ENCODE data around the gene GTPBP2. TPM values are rescaled to one million over a fixed set of nuclear protein-coding genes. Genes with fewer than 3 reads are reported as not detected.

GTPBP2 gene
- total and polyA plus RNA-seq, 2 of the 13 experiments (the other 11 are each of a cell fraction or from before 2014, with no cell fraction given), result 26.9 to 88.2 TPM

DNA sequence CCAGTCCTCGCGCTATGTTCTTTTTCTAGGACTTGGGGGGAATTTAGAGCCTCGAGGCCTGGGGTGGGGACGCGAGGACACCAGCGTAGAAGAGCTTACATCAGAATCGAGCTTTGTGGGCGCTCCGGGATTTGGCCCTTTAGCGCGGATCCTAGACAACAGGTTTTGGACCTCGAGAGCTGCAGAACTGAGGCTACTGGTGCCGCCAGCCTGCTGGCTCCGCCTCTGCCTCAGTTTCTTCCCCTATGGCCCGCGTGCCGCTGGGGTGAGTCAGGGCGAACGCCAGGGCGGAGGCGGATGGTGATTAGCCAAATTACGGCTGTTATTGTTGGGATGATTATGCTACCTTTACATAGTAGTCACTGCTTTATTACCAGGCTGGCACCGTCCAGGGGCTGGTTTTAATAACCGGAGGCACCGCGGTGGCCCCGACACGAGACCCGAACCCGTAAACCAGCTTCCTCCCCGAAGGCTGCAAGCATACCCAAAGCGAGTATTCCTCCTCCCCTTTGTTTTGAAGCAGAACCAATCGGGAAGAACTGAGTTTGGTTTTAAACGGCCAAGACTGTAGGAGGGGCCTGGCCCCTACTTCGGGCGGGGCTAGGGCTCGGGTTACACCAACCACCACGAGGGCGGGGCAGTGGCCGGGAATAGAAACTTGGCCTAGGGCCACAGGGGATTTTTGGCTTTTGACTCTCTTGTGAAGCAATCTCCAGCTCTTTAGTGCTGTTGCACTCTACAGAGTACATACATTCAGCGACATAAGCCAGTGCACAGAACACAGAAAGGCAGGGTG lies 639 bp upstream of the GTPBP2 start (continued):
- TF ChIP-seq PRDM15 (CRISPR knock-in tag; IDR thresholded peaks at IDR 0.05) (0 out of 2 replicates have a peak, but pooled peaks have one; percentile 46), MAF1 (CRISPR knock-in tag; IDR thresholded peaks at IDR 0.05; ENCODE audit: borderline replicate concordance) (no peak), ATRX (CRISPR knock-in tag; IDR thresholded peaks at IDR 0.05; ENCODE audit: borderline replicate concordance) (no peak), NFKB2 (CRISPR knock-in tag; IDR thresholded peaks at IDR 0.05; ENCODE audit: borderline replicate concordance) (peak; percentile 65; the same call in 1 of the 2 replicates), NR2F1 (CRISPR knock-in tag; IDR thresholded peaks at IDR 0.05) (no peak), ZNF761 (CRISPR knock-in tag; conservative IDR thresholded peaks at IDR 0.05) (peak; percentile 18; the same call in 1 of the 2 replicates), ELF4 (CRISPR knock-in tag; IDR thresholded peaks at IDR 0.05; ENCODE audit: borderline replicate concordance) (peak; percentile 51; the same call in 1 of the 2 replicates), CCAR2 (optimal IDR thresholded peaks at IDR 0.05; ENCODE audit: low read depth, low read length) (no peak), ZNF326 (CRISPR knock-in tag; IDR thresholded peaks at IDR 0.05; ENCODE audit: borderline replicate concordance) (no peak), SIN3A (IDR thresholded peaks at IDR 0.05; ENCODE audit: borderline replicate concordance, low read depth, low read length) (peak; percentile 67; the same call in 1 of the 2 replicates)
- TF ChIP-seq, protein P1, sequence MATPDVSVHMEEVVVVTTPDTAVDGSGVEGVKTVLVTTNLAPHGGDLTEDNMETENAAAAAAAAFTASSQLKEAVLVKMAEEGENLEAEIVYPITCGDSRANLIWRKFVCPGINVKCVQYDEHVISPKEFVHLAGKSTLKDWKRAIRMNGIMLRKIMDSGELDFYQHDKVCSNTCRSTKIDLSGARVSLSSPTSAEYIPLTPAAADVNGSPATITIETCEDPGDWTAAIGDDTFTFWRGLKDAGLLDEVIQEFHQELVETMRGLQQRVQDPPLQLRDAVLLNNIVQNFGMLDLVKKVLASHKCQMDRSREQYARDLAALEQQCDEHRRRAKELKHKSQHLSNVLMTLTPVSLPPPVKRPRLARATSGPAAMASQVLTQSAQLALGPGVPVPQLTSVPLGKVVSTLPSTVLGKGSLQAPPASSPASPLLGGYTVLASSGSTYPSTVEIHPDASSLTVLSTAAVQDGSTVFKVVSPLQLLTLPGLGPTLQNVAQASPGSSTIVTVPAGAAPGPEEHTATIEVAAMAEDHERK (CRISPR knock-in tag; IDR thresholded peaks at IDR 0.05; ENCODE audit: low read depth), result no peak; the same call in 1 of the 2 replicates
- TF ChIP-seq, protein P2, sequence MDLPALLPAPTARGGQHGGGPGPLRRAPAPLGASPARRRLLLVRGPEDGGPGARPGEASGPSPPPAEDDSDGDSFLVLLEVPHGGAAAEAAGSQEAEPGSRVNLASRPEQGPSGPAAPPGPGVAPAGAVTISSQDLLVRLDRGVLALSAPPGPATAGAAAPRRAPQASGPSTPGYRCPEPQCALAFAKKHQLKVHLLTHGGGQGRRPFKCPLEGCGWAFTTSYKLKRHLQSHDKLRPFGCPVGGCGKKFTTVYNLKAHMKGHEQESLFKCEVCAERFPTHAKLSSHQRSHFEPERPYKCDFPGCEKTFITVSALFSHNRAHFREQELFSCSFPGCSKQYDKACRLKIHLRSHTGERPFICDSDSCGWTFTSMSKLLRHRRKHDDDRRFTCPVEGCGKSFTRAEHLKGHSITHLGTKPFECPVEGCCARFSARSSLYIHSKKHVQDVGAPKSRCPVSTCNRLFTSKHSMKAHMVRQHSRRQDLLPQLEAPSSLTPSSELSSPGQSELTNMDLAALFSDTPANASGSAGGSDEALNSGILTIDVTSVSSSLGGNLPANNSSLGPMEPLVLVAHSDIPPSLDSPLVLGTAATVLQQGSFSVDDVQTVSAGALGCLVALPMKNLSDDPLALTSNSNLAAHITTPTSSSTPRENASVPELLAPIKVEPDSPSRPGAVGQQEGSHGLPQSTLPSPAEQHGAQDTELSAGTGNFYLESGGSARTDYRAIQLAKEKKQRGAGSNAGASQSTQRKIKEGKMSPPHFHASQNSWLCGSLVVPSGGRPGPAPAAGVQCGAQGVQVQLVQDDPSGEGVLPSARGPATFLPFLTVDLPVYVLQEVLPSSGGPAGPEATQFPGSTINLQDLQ (CRISPR knock-in tag; IDR thresholded peaks at IDR 0.05), result no peak
- TF ChIP-seq, protein P3, sequence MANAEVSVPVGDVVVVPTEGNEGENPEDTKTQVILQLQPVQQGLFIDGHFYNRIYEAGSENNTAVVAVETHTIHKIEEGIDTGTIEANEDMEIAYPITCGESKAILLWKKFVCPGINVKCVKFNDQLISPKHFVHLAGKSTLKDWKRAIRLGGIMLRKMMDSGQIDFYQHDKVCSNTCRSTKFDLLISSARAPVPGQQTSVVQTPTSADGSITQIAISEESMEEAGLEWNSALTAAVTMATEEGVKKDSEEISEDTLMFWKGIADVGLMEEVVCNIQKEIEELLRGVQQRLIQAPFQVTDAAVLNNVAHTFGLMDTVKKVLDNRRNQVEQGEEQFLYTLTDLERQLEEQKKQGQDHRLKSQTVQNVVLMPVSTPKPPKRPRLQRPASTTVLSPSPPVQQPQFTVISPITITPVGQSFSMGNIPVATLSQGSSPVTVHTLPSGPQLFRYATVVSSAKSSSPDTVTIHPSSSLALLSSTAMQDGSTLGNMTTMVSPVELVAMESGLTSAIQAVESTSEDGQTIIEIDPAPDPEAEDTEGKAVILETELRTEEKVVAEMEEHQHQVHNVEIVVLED (CRISPR knock-in tag; IDR thresholded peaks at IDR 0.05; ENCODE audit: borderline replicate concordance), result peak; percentile 83
- TF ChIP-seq, protein P4, sequence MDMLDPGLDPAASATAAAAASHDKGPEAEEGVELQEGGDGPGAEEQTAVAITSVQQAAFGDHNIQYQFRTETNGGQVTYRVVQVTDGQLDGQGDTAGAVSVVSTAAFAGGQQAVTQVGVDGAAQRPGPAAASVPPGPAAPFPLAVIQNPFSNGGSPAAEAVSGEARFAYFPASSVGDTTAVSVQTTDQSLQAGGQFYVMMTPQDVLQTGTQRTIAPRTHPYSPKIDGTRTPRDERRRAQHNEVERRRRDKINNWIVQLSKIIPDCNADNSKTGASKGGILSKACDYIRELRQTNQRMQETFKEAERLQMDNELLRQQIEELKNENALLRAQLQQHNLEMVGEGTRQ (IDR thresholded peaks at IDR 0.05; ENCODE audit: low read depth, low read length), result no peak
- TF ChIP-seq, protein P4 (CRISPR knock-in tag; IDR thresholded peaks at IDR 0.05; ENCODE audit: borderline replicate concordance), result 0 out of 2 replicates have a peak, but pooled peaks have one; percentile 28
